ENCODE results near the gene SNRNP27. TPM values are rescaled to one million over a fixed set of nuclear protein-coding genes. Genes with fewer than 3 reads are reported as not detected.

The SNRNP27 gene
- total and polyA plus RNA-seq, 9 of the 15 experiments (the other 6 are each of a cell fraction or from before 2014, with no cell fraction given) = 29.2 to 102 (median 65.7) TPM

GRCh38 chr2:69914164-69914949, 20.6 kb downstream of the SNRNP27 start (continued):
- TF ChIP-seq ERF (CRISPR knock-in tag; IDR thresholded peaks at IDR 0.05) (0 out of 2 replicates have a peak, but pooled peaks have one; percentile 27), ZFP30 (CRISPR knock-in tag; IDR thresholded peaks at IDR 0.05; ENCODE audit: borderline replicate concordance) (no peak), HLTF (IDR thresholded peaks at IDR 0.05) (no peak), DACH1 (IDR thresholded peaks at IDR 0.05; ENCODE audit: partially characterized antibody) (no peak), CTCF (IDR thresholded peaks at IDR 0.05 in 2 of 3, conservative IDR thresholded peaks at IDR 0.05 in 1 of 3; ENCODE audit: insufficient read depth in 2 of 3, low read depth in 1 of 3, low read length in 3 of 3) (peak; percentile 61 to 65 (median 62)), KAT7 (CRISPR knock-in tag; IDR thresholded peaks at IDR 0.05; ENCODE audit: borderline replicate concordance) (peak; percentile 78; the same call in 1 of the 2 replicates), ATF3 (IDR thresholded peaks at IDR 0.05) (peak; percentile 100), ATF3 (CRISPR knock-in tag; conservative IDR thresholded peaks at IDR 0.05) (peak; percentile 92), ZBTB2 (IDR thresholded peaks at IDR 0.05) (no peak), GATA2 (CRISPR knock-in tag; IDR thresholded peaks at IDR 0.05) (no peak), ETS1 (conservative IDR thresholded peaks at IDR 0.05; ENCODE audit: control insufficient read depth, low read depth, low read length) (peak; percentile 14; the same call in 1 of the 2 replicates), EGR1 (conservative IDR thresholded peaks at IDR 0.05) (peak; percentile 36; the same call in 1 of the 2 replicates), MYC (IDR thresholded peaks at IDR 0.05; ENCODE audit: low read depth, low read length) (peak; percentile 93), MYC (CRISPR knock-in tag; IDR thresholded peaks at IDR 0.05; ENCODE audit: borderline replicate concordance, low read depth) (peak; percentile 97), PHF8 (IDR thresholded peaks at IDR 0.05; ENCODE audit: borderline replicate concordance, low read length) (peak; percentile 69; the same call in 1 of the 2 replicates), MAZ (CRISPR knock-in tag; conservative IDR thresholded peaks at IDR 0.05 in 1 of 2, IDR thresholded peaks at IDR 0.05 in 1 of 2) (peak; percentile 80 to 86), ZZZ3 (IDR thresholded peaks at IDR 0.05) (no peak), NFE2L1 (tag; IDR thresholded peaks at IDR 0.05; ENCODE audit: borderline replicate concordance, low read depth) (no peak), ZNF449 (CRISPR knock-in tag; IDR thresholded peaks at IDR 0.05) (no peak)
